Activated CD4-positive, alpha-beta T cell treated with anti-CD3 and anti-CD28 coated beads, Interleukin-2, amount 10 ng/mL, durations not matched to agents 7 days and 5 days (primary cell): ENCODE measurements around the gene FBXL15. TPM values are rescaled to one million over a fixed set of nuclear protein-coding genes. Genes with fewer than 3 reads are reported as not detected.
A peak's percentile ranks its signal among the peaks of the same experiment; 100 is the strongest.

ENCODE experiments used
- CTCF ChIA-PET: fragments of 350-600 bp; sonication (Branson Sonifier 250); formaldehyde crosslinking; loops from one replicate; lab custom pipeline; 2021; ENCODE audit warnings: antibody characterized with exemption; lab: Charles Lee
- POLR2A ChIA-PET: fragments of 350-600 bp; sonication (Branson Sonifier 250); formaldehyde crosslinking; loops from one replicate; lab custom pipeline; 2021; ENCODE audit warnings: antibody characterized with exemption; lab: Charles Lee
- DNase-seq: peaks from one replicate; pipeline ENCODE4 v3.0.0-alpha.2; 2020
- H3K27ac Mint-ChIP-seq: one replicate; pipeline ENCODE4 v1.8.0; 2021; ENCODE audit warnings: mild to moderate bottlenecking, moderate library complexity, mixed read lengths
- H3K27me3 Mint-ChIP-seq: one replicate; pipeline ENCODE4 v1.8.0; 2021; ENCODE audit warnings: mixed read lengths
- H3K36me3 Mint-ChIP-seq: one replicate; pipeline ENCODE4 v1.8.0; 2021; ENCODE audit warnings: low read depth, mixed read lengths
- H3K4me1 Mint-ChIP-seq: one replicate; pipeline ENCODE4 v1.8.0; 2021; ENCODE audit warnings: mixed read lengths
- H3K4me3 Mint-ChIP-seq: one replicate; pipeline ENCODE4 v1.8.0; 2021; ENCODE audit warnings: mild to moderate bottlenecking, moderate library complexity, mixed read lengths
- H3K9me3 Mint-ChIP-seq: one replicate; pipeline ENCODE4 v1.8.0; 2021; ENCODE audit warnings: mixed read lengths
- total RNA-seq, 2 experiments: library from RNA; stranded (reverse); gene quantifications; one replicate each; pipeline ENCODE4 v1.2.3, GENCODE V29; 2021

Gene FBXL15
- total RNA-seq, 2 experiments from 2014 or later, result 8.7 to 11.2 TPM

GRCh38 chr10:102416695-102417094 is 3.9 kb upstream of the FBXL15 start:
- DNase-seq, result no peak
- ChIA-PET CTCF (interaction anchor here (1.2 kb wide), 1 partner anchor 17 kb away, joined by 3 read pairs; no protein-coding TSS in a partner anchor), POLR2A (no interaction called here)
- H3K4me1 Mint-ChIP-seq, result peaks cover 30% of the 10 kb centered on the region
- no peaks in the 10 kb centered on the region for H3K36me3 Mint-ChIP-seq
- H3K27ac Mint-ChIP-seq, result no peak overlapping the region
- no peak overlapping the region for H3K4me3 Mint-ChIP-seq
- peaks cover 21% of the 10 kb centered on the region for H3K27me3 Mint-ChIP-seq
- H3K9me3 Mint-ChIP-seq, result no peaks in the 10 kb centered on the region

- H3K27me3 Mint-ChIP-seq, result peaks cover 19% of the 10 kb centered on the region
- H3K27ac Mint-ChIP-seq, result no peak within 1 kb of the TSS
- POLR2A ChIA-PET, result no interaction called here
- H3K9me3 Mint-ChIP-seq, result no peaks in the 10 kb centered on the region
- no peak for DNase-seq
- CTCF ChIA-PET, result interaction anchor here (0.6 kb wide), 1 partner anchor 37 kb away, joined by 3 read pairs; no protein-coding TSS in a partner anchor
- H3K4me3 Mint-ChIP-seq, result peak within 1 kb of the TSS; percentile 90
- H3K4me1 Mint-ChIP-seq, result peaks cover 35% of the 10 kb centered on the region
- H3K36me3 Mint-ChIP-seq, result peaks cover 5% of the 10 kb centered on the region
Measured at GRCh38 chr10:102418622-102419268, 1.9 kb upstream of the FBXL15 start, which contains the start of gene PSD. Gene PSD (minus strand): TSS chr10:102418785. CDS start chr10:102417038, 1,747 bp downstream.

DNA sequence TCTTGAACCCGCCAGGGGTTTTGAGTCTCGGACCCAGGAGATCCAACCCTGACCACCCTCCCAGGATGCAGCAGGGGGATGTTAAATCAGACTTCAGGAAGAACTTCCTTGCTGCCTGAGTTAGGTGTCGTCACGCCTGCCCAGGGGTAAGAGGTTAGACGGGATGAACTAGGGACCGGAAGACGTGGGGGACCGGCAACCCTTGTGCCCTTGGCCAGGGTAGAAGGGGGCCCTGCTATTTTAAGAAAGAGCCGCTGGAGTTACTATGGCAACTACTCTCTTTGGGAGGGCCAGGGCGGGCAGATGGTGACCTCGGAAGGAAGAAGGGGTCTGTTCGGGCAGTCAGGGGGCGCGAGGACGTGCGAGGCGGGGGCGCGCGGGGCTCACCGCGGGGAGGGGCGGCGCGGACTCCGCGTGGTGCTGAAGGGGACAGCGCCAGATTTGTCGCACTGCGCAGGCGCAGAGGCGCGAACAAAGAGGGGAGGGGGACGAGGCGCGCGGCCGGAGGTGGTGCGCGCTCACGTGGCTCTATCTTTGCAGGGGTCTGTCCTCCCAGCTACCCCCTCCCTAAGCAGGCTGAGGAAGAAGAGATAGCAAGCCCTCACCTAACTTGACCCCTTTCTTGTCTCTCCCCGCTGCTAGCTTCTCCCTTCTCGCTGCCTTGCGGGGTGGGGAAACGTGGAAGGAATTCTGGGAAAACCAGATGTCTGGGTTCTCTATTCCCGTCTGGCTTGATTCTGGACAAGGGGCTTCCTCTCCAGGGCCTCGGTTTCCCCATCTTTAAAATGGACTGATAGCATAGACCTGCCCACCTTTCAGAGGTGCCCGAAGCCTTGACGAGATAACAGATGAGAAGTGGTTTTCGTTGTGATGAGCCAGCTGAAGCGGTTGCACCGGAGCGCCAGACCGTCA is 1.1 kb upstream of the FBXL15 start:
- H3K36me3 Mint-ChIP-seq, result peaks cover 13% of the 10 kb centered on the region
- peak; percentile 81 for DNase-seq
- H3K27ac Mint-ChIP-seq, result peak overlapping the region; percentile 95
- peaks cover 19% of the 10 kb centered on the region for H3K27me3 Mint-ChIP-seq
- H3K4me3 Mint-ChIP-seq, result peak overlapping the region; percentile 90
- H3K9me3 Mint-ChIP-seq, result no peaks in the 10 kb centered on the region
- POLR2A ChIA-PET, result interaction anchor here (0.6 to 1.1 kb wide), 2 partner anchors 13 to 225 kb away, joined by 3 to 4 read pairs; partner anchors contain the start of genes CUEDC2 and TRIM8
- CTCF ChIA-PET, result interaction anchor here (0.8 to 6.2 kb wide), 8 partner anchors 8 to 189 kb away, joined by 4 to 47 read pairs (median 28); partner anchors contain the start of gene CUEDC2
- peaks cover 35% of the 10 kb centered on the region for H3K4me1 Mint-ChIP-seq

DNA sequence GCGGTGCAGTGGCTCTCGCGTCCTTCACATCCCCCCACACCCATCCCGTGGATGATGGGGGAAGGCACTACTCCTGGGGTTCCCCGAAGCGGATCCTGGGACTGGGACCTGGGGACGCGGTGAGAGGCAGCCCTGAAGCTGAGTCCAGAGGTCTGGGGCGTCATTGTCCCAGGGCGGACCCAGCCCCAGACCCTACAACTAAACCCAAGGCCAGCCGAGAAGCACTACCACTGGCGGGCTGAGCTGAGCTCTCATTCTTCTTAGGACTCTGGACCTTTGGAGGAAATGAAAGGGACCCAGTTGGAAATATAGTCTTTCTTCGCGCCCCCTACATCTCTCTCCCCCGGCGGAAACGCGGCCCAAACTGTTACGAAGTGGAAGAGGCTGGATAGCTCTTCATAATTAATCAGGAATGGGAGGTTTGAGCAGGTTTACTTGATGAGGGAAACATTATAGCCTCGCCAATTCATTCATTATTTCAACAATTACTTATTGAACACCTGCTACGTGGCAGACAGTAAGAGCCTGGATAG is 389 bp upstream of the FBXL15 start:
- no peak for DNase-seq
- Mint-ChIP-seq H3K4me1 (peaks cover 35% of the 10 kb centered on the region), H3K27me3 (peaks cover 19% of the 10 kb centered on the region), H3K4me3 (peak overlapping the region; percentile 90), H3K36me3 (peaks cover 14% of the 10 kb centered on the region), H3K9me3 (no peaks in the 10 kb centered on the region), H3K27ac (peak overlapping the region; percentile 95)
- ChIA-PET POLR2A (interaction anchor here (0.6 to 1.3 kb wide), 3 partner anchors 12 to 224 kb away, joined by 3 to 4 read pairs (median 4); partner anchors contain the start of genes CUEDC2 and TRIM8), CTCF (interaction anchor here (0.8 to 6.2 kb wide), 9 partner anchors 9 to 190 kb away, joined by 3 to 47 read pairs (median 24); partner anchors contain the start of gene CUEDC2)

DNA sequence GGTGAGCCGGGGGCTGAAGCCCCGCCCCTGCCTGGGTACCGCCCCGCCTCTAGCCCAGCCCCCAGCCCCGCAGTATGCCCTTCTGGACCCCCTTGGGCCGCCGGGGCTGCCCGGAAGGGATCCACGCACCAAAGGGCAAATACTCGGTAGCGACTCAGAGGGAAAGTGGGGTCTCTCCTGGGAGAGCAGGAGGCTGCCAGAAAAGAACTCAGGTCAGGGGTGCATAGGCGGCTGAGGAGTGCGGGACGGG is 796 bp downstream of the FBXL15 start:
- ChIA-PET CTCF (interaction anchor here (0.6 to 6.2 kb wide), 18 partner anchors 10 to 1547 kb away, joined by 3 to 47 read pairs (median 6); partner anchors contain the start of genes ACTR1A, CUEDC2 and ELOVL3), POLR2A (interaction anchor here (0.6 to 1.3 kb wide), 2 partner anchors 11 to 21 kb away, joined by 3 to 4 read pairs; partner anchors contain the start of gene CUEDC2)
- no peak for DNase-seq
- Mint-ChIP-seq H3K27me3 (peaks cover 17% of the 10 kb centered on the region), H3K4me1 (peaks cover 40% of the 10 kb centered on the region), H3K4me3 (peak overlapping the region; percentile 90), H3K27ac (peak overlapping the region; percentile 95), H3K9me3 (no peaks in the 10 kb centered on the region), H3K36me3 (peaks cover 14% of the 10 kb centered on the region)

- Mint-ChIP-seq H3K4me1 (peaks cover 40% of the 10 kb centered on the region), H3K9me3 (no peaks in the 10 kb centered on the region), H3K4me3 (peak overlapping the region; percentile 90), H3K36me3 (peaks cover 14% of the 10 kb centered on the region), H3K27ac (peak overlapping the region; percentile 95), H3K27me3 (peaks cover 17% of the 10 kb centered on the region)
- peak; percentile 26 for DNase-seq
- POLR2A ChIA-PET, result interaction anchor here (0.7 to 1.3 kb wide), 2 partner anchors 10 kb away, joined by 3 to 4 read pairs; partner anchors contain the start of gene CUEDC2
- CTCF ChIA-PET, result interaction anchor here (0.6 to 6.2 kb wide), 20 partner anchors 11 to 1548 kb away, joined by 3 to 47 read pairs (median 6); partner anchors contain the start of genes ACTR1A, C10orf95, CUEDC2 and ELOVL3
Measured at GRCh38 chr10:102421757-102422512, 1.3 kb downstream of the FBXL15 start.

- no peaks in the 10 kb centered on the region for H3K9me3 Mint-ChIP-seq
- DNase-seq, result peak; percentile 57
- H3K36me3 Mint-ChIP-seq, result peaks cover 16% of the 10 kb centered on the region
- peaks cover 11% of the 10 kb centered on the region for H3K27me3 Mint-ChIP-seq
- H3K27ac Mint-ChIP-seq, result peak overlapping the region; percentile 95
- POLR2A ChIA-PET, result interaction anchor here (0.7 kb wide), 1 partner anchor 10 kb away, joined by 3 read pairs; the partner anchor contains the start of gene CUEDC2
- CTCF ChIA-PET, result interaction anchor here (0.8 to 6.2 kb wide), 20 partner anchors 10 to 287 kb away, joined by 3 to 47 read pairs (median 7); partner anchors contain the start of genes ACTR1A, C10orf95, CUEDC2 and ELOVL3
- H3K4me1 Mint-ChIP-seq, result peaks cover 47% of the 10 kb centered on the region
- H3K4me3 Mint-ChIP-seq, result peak overlapping the region; percentile 90
Measured at GRCh38 chr10:102422545-102423129, 2.0 kb downstream of the FBXL15 start.

GRCh38 chr10:102423372-102423968 is 2.8 kb downstream of the FBXL15 start:
- peaks cover 16% of the 10 kb centered on the region for H3K36me3 Mint-ChIP-seq
- POLR2A ChIA-PET, result interaction anchor here (1.1 kb wide), 1 partner anchor 9 kb away, joined by 3 read pairs; the partner anchor contains the start of gene CUEDC2
- H3K9me3 Mint-ChIP-seq, result no peaks in the 10 kb centered on the region
- peak overlapping the region; percentile 47 for H3K4me3 Mint-ChIP-seq
- H3K4me1 Mint-ChIP-seq, result peaks cover 47% of the 10 kb centered on the region
- H3K27ac Mint-ChIP-seq, result peak overlapping the region; percentile 95
- no peak for DNase-seq
- peaks cover 3% of the 10 kb centered on the region for H3K27me3 Mint-ChIP-seq
- CTCF ChIA-PET, result interaction anchor here (0.8 to 6.2 kb wide), 15 partner anchors 9 to 288 kb away, joined by 3 to 47 read pairs (median 9); partner anchors contain the start of genes C10orf95, CUEDC2 and ELOVL3

DNA sequence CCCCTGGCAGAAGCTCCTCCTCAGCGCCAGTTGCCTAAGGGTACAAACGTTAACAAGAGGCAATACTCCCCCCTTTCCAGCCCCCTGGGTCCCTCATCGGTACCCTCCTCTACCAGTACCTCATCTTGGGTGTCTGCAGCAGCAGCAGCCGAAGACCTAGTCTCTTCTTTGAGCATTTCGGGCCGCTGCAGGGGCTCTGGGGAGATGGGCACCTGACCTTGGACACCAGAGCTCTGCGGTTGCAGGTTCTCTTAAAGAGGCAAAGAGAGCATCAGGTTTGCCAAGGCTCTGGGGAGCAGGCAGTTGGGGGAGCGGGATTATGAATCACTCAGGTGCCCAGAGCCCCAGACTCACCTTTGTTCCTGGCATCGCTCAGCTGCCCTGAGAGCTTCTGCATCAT is 3.5 kb downstream of the FBXL15 start:
- Mint-ChIP-seq H3K27me3 (no peaks in the 10 kb centered on the region), H3K36me3 (peaks cover 16% of the 10 kb centered on the region), H3K9me3 (no peaks in the 10 kb centered on the region), H3K4me3 (no peak overlapping the region), H3K4me1 (peaks cover 43% of the 10 kb centered on the region), H3K27ac (peak overlapping the region; percentile 72)
- no peak for DNase-seq
- ChIA-PET POLR2A (interaction anchor here (1.1 kb wide), 1 partner anchor 8 kb away, joined by 3 read pairs; the partner anchor contains the start of gene CUEDC2), CTCF (interaction anchor here (1.0 to 6.2 kb wide), 9 partner anchors 9 to 194 kb away, joined by 3 to 47 read pairs (median 13); partner anchors contain the start of genes C10orf95 and CUEDC2)

DNA sequence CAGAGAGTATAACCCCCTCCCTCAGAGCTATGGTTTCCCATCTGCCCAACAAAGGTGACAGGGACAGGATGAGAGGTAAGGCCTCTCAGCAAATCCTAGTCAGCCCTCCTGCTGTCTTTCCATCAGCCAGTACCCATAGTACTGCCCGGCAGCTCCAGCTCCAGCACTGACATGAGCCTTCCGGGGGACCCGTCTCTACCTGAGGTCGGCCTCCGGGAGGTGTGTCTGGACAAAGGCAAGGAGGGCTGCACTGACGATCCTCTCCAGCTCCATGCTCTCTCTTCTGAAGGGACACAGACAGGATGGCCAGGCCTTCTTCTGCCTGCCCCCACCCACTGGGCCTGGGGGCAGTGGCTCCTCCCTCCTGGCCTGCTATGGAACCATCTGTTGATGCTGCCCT is 4.3 kb downstream of the FBXL15 start:
- H3K4me3 Mint-ChIP-seq, result no peak overlapping the region
- DNase-seq, result no peak
- H3K27ac Mint-ChIP-seq, result no peak overlapping the region
- H3K27me3 Mint-ChIP-seq, result no peaks in the 10 kb centered on the region
- POLR2A ChIA-PET, result no interaction called here
- H3K36me3 Mint-ChIP-seq, result peaks cover 16% of the 10 kb centered on the region
- no peaks in the 10 kb centered on the region for H3K9me3 Mint-ChIP-seq
- H3K4me1 Mint-ChIP-seq, result peaks cover 36% of the 10 kb centered on the region
- CTCF ChIA-PET, result interaction anchor here (0.6 to 6.2 kb wide), 7 partner anchors 12 to 194 kb away, joined by 3 to 47 read pairs (median 7); no protein-coding TSS in a partner anchor
